B cell (primary cell): ENCODE data around the gene ONECUT3. TPM values are rescaled to one million over a fixed set of nuclear protein-coding genes. Genes with fewer than 3 reads are reported as not detected.

Experiments used
- ATAC-seq: fragments of 200-7000 bp; cut with Tn5 transposase; one replicate; pipeline ENCODE4 v1.10.0; 2021; ENCODE audit warnings: low read depth, mild to moderate bottlenecking, moderate number of reproducible peaks, moderate library complexity
- CTCF ChIA-PET: fragments of 350-600 bp; sonication (Branson Sonifier 250); formaldehyde crosslinking; loops from one replicate; lab custom pipeline; 2021; ENCODE audit warnings: antibody characterized with exemption, inconsistent platforms; lab: Charles Lee
- POLR2A ChIA-PET: fragments of 350-600 bp; sonication (Branson Sonifier 250); formaldehyde crosslinking; loops from one replicate; lab custom pipeline; 2021; ENCODE audit warnings: antibody characterized with exemption; lab: Charles Lee
- DNase-seq: peaks from one replicate; pipeline ENCODE4 v3.0.0; 2013
- H2AFZ ChIP-seq: 2 replicates; pipeline ENCODE4 v1.6.1; 2012; ENCODE audit warnings: mild to moderate bottlenecking, low read depth, low read length; ENCODE audit not compliant: insufficient read depth, poor library complexity, severe bottlenecking
- H3K27ac ChIP-seq, 2 donors: 1 replicate in 1 of 2; 2 replicates in 1 of 2; pipeline ENCODE4 v1.5.1; 2012 to 2013; ENCODE audit warnings: low read length in 2 of 2, mild to moderate bottlenecking in 2 of 2, moderate library complexity in 1 of 2
- H3K27me3 ChIP-seq, 4 experiments: fragments of 200-600 bp in 1 of 4; sonication (generic) in 1 of 4; replicated peaks in 1 of 4; 1 replicate in 2 of 4; 2 replicates in 2 of 4; pipeline versions ENCODE4 v1.6.1 to v1.7.0; 2013 to 2016; ENCODE audit warnings: low read length in 3 of 4, mild to moderate bottlenecking in 2 of 4, mixed read lengths in 1 of 4, moderate library complexity in 1 of 4; ENCODE audit not compliant: insufficient read depth in 4 of 4, control insufficient read depth in 3 of 4; ENCODE audit errors: control extremely low read depth in 1 of 4
- H3K36me3 ChIP-seq, 2 experiments: replicated peaks in 1 of 2; 1 replicate in 1 of 2; 2 replicates in 1 of 2; pipeline versions ENCODE4 v1.6.1 to v1.7.1; 2013; ENCODE audit warnings: low read length in 1 of 2; ENCODE audit not compliant: insufficient read depth in 2 of 2, control insufficient read depth in 1 of 2; ENCODE audit errors: control extremely low read depth in 1 of 2, extremely low read depth in 1 of 2
- H3K4me1 ChIP-seq, 2 donors: fragments of 200-600 bp in 1 of 2; sonication (generic) in 1 of 2; 1 replicate in 1 of 2; 2 replicates in 1 of 2; pipeline versions ENCODE4 v1.5.1 to v1.6.1; 2013 to 2017; ENCODE audit warnings: low read length in 2 of 2; ENCODE audit not compliant: control insufficient read depth in 2 of 2, insufficient read depth in 2 of 2
- H3K4me2 ChIP-seq: replicated peaks from 2 replicates; pipeline ENCODE3; 2012; ENCODE audit warnings: mild to moderate bottlenecking, low read depth, low read length; ENCODE audit not compliant: poor library complexity, severe bottlenecking
- H3K4me3 ChIP-seq, 5 experiments: fragments of 200-600 bp in 1 of 5; sonication (generic) in 1 of 5; 1 replicate in 3 of 5; 2 replicates in 2 of 5; pipeline versions ENCODE4 v1.5.1 to v1.7.0; 2011 to 2016; ENCODE audit warnings: low read length in 4 of 5, mild to moderate bottlenecking in 4 of 5, low read depth in 2 of 5, control low read depth in 1 of 5, moderate library complexity in 1 of 5; ENCODE audit not compliant: insufficient read depth in 1 of 5; ENCODE audit errors: control extremely low read depth in 1 of 5, extremely low read depth in 1 of 5
- H3K79me2 ChIP-seq: fragments of 200-600 bp; sonication (generic); one replicate; pipeline ENCODE4 v1.6.0; 2016; ENCODE audit warnings: low read length; ENCODE audit not compliant: control insufficient read depth, insufficient read depth
- H3K9ac ChIP-seq: fragments of 200-600 bp; sonication (generic); 2 replicates; pipeline ENCODE4 v1.6.1; 2017; ENCODE audit warnings: mild to moderate bottlenecking, low read length, moderate library complexity
- H3K9me3 ChIP-seq, 3 donors: one replicate each; pipeline versions ENCODE4 v1.6.1 to v1.7.1; 2013; ENCODE audit warnings: low read length in 2 of 3; ENCODE audit not compliant: control insufficient read depth in 2 of 3, insufficient read depth in 1 of 3; ENCODE audit errors: control extremely low read depth in 1 of 3
- H4K20me1 ChIP-seq: 2 replicates; pipeline ENCODE4 v1.6.0; 2012; ENCODE audit warnings: mild to moderate bottlenecking, low read length; ENCODE audit not compliant: insufficient read depth, control insufficient read depth, poor library complexity, severe bottlenecking
- H3K27ac Mint-ChIP-seq: one replicate; pipeline ENCODE4 v1.8.0; 2021; ENCODE audit warnings: mixed read lengths
- H3K27me3 Mint-ChIP-seq: one replicate; pipeline ENCODE4 v1.8.0; 2021; ENCODE audit warnings: mixed read lengths
- H3K4me1 Mint-ChIP-seq: one replicate; pipeline ENCODE4 v1.8.0; 2021; ENCODE audit warnings: mixed read lengths
- H3K4me3 Mint-ChIP-seq: one replicate; pipeline ENCODE4 v1.8.0; 2021; ENCODE audit warnings: mixed read lengths
- H3K9me3 Mint-ChIP-seq: one replicate; pipeline ENCODE4 v1.8.0; 2022; ENCODE audit warnings: mixed read lengths; ENCODE audit not compliant: insufficient read depth
- EZH2 ChIP-seq: IDR thresholded peaks from 2 replicates; pipeline ENCODE4 v1.6.1; 2012; ENCODE audit warnings: borderline replicate concordance, low read depth, mild to moderate bottlenecking, moderate library complexity, low read length; ENCODE audit not compliant: insufficient read depth, poor library complexity, severe bottlenecking
- WGBS: methylation state at CpG from one replicate; pipeline ENCODE4 v1.1.5; 2013; ENCODE audit warnings: missing lambda C conversion rate; ENCODE audit not compliant: insufficient coverage; 5-methylcytosine and 5-hydroxymethylcytosine counted together
- intact Hi-C: fragments of 100-400 bp; cut with micrococcal nuclease; formaldehyde crosslinking; loops from one replicate; pipeline ENCODE4 v1.10.0; 2022
- polyA plus RNA-seq: library from polyadenylated mRNA; depleted of rRNA; stranded (reverse); fragments of >200 nt; gene quantifications from 2 replicates; pipeline ENCODE4 v1.2.3, GENCODE V29; 2012
- total RNA-seq, 2 donors: library from RNA; stranded (reverse); fragments of 120-200 nt in 1 of 2; gene quantifications; 1 replicate in 1 of 2; 2 replicates in 1 of 2; pipeline versions ENCODE4 v1.2.3 to v1.2.4, GENCODE V29; 2013 to 2022
- TF ChIP-seq, protein P1 (sequence below): fragments of 200-600 bp; IDR thresholded peaks from one replicate; pipeline ENCODE4 v1.8.0; 2022; ENCODE audit warnings: antibody characterized with exemption, mild to moderate bottlenecking

ONECUT3 gene
- total and polyA plus RNA-seq, 2 donors (not counting 1 experiment from before 2014, with no cell fraction given): not detected

DNA sequence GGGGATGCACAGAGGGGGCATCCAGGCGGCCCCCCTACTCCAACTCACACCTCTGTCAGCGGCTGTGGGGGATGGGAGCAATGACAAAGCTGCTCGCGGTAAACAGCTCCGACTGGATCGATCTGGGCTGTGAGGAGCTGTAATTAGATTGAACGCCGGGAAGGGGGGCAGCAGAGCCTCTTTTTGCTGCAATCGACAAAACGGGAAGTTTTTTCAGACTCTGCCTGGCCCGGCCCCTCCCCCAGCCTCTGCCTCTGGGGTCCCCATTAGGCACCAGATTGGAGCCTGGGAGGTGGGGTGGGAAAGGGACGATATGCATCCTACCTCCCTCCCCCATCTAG is 16.3 kb downstream of the ONECUT3 start:
- H3K4me3 Mint-ChIP-seq: no peak overlapping the region
- Histone ChIP-seq H3K27ac (no peak overlapping the region), H3K4me1 (peaks cover 16 to 34% of the 10 kb centered on the region in 2 donors), H3K36me3 (no peaks in the 10 kb centered on the region), H3K79me2 (no peaks in the 10 kb centered on the region), H3K4me2 (no peak overlapping the region), H3K27me3 (peaks cover 0 to 85% (median 68%) of the 10 kb centered on the region in 4 experiments), H3K9me3 (peaks cover 0 to 75% (median 14%) of the 10 kb centered on the region in 3 donors), H3K4me3 (no peak overlapping the region), H3K9ac (no peak overlapping the region), H2AFZ (no peak overlapping the region), H4K20me1 (no peaks in the 10 kb centered on the region)
- POLR2A ChIA-PET: no interaction called here
- ATAC-seq (no peak), DNase-seq (no peak)
- intact Hi-C loops: loop anchor here (5.0 kb wide), 1 partner anchor 162 kb away; the partner anchor contains the start of gene UQCR11
- peaks cover 3% of the 10 kb centered on the region for H3K9me3 Mint-ChIP-seq
- CTCF ChIA-PET: interaction anchor here (4.9 kb wide), 1 partner anchor 223 kb away, joined by 38 read pairs; no protein-coding TSS in a partner anchor
- H3K4me1 Mint-ChIP-seq: peaks cover 4% of the 10 kb centered on the region
- peaks cover 70% of the 10 kb centered on the region for H3K27me3 Mint-ChIP-seq
- no peak for TF ChIP-seq EZH2
- TF ChIP-seq, protein P1, sequence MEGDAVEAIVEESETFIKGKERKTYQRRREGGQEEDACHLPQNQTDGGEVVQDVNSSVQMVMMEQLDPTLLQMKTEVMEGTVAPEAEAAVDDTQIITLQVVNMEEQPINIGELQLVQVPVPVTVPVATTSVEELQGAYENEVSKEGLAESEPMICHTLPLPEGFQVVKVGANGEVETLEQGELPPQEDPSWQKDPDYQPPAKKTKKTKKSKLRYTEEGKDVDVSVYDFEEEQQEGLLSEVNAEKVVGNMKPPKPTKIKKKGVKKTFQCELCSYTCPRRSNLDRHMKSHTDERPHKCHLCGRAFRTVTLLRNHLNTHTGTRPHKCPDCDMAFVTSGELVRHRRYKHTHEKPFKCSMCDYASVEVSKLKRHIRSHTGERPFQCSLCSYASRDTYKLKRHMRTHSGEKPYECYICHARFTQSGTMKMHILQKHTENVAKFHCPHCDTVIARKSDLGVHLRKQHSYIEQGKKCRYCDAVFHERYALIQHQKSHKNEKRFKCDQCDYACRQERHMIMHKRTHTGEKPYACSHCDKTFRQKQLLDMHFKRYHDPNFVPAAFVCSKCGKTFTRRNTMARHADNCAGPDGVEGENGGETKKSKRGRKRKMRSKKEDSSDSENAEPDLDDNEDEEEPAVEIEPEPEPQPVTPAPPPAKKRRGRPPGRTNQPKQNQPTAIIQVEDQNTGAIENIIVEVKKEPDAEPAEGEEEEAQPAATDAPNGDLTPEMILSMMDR: no peak
- H3K27ac Mint-ChIP-seq: no peak overlapping the region
- 7% methylated on average over 7 of the region's 12 CpGs for WGBS

DNA sequence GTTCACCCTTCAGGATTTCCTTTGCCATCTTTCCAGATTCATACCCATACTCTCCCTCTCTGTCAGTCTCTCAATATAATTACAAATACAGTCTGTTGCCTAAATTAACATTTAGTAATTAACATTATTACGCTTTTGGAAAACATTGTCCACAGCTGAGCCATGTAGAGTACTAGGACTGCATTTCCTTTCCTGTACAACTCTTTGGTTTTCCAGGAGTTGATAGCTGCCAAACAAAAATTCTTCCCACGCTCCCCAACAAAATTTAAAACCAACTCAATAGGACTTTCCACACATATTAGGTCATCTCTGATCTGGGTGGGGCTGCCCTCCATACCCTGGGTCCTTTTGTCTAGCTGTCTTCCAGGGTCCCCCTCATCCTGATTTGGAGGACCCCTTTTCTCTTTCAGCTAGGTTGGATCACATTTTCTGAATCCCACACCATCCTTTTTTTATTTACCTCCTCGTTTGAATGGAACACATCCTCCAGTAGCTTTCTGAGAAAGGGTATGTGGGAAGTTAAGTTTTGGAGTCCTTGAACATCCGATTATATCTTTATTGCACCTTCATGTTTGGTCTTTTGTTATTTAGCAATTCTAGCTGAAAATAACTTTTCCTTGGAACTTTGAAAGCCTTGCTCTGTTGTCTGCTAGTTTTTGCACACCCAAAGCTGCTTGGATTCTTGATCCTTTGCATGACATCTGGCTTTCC is 17.7 kb downstream of the ONECUT3 start:
- Histone ChIP-seq H3K9me3 (peaks cover 0 to 75% (median 14%) of the 10 kb centered on the region in 3 donors), H4K20me1 (no peaks in the 10 kb centered on the region), H3K36me3 (no peaks in the 10 kb centered on the region), H2AFZ (no peak overlapping the region), H3K27ac (no peak overlapping the region), H3K4me2 (no peak overlapping the region), H3K79me2 (no peaks in the 10 kb centered on the region), H3K4me1 (peaks cover 20 to 35% of the 10 kb centered on the region in 2 donors), H3K27me3 (peaks cover 0 to 84% (median 63%) of the 10 kb centered on the region in 4 experiments), H3K4me3 (no peak overlapping the region), H3K9ac (no peak overlapping the region)
- 100% methylated on average over 1 of the region's 4 CpGs for WGBS
- TF ChIP-seq, protein P1: no peak
- no peak for TF ChIP-seq EZH2
- ChIA-PET POLR2A (no interaction called here), CTCF (interaction anchor here (0.6 to 4.9 kb wide), 8 partner anchors 10 to 1716 kb away, joined by 3 to 38 read pairs (median 4); no protein-coding TSS in a partner anchor)
- peaks cover 59% of the 10 kb centered on the region for H3K27me3 Mint-ChIP-seq
- DNase-seq (no peak), ATAC-seq (no peak)
- no peak overlapping the region for H3K4me3 Mint-ChIP-seq
- H3K9me3 Mint-ChIP-seq: peaks cover 3% of the 10 kb centered on the region
- intact Hi-C loops: no loop called here
- peaks cover 4% of the 10 kb centered on the region for H3K4me1 Mint-ChIP-seq
- no peak overlapping the region for H3K27ac Mint-ChIP-seq
